ENCODE data around the gene ACADVL. TPM values are rescaled to one million over a fixed set of nuclear protein-coding genes. Genes with fewer than 3 reads are reported as not detected.

Gene ACADVL
- total and polyA plus RNA-seq, 4 donors, result 158 to 774 (median 545) TPM

DNA sequence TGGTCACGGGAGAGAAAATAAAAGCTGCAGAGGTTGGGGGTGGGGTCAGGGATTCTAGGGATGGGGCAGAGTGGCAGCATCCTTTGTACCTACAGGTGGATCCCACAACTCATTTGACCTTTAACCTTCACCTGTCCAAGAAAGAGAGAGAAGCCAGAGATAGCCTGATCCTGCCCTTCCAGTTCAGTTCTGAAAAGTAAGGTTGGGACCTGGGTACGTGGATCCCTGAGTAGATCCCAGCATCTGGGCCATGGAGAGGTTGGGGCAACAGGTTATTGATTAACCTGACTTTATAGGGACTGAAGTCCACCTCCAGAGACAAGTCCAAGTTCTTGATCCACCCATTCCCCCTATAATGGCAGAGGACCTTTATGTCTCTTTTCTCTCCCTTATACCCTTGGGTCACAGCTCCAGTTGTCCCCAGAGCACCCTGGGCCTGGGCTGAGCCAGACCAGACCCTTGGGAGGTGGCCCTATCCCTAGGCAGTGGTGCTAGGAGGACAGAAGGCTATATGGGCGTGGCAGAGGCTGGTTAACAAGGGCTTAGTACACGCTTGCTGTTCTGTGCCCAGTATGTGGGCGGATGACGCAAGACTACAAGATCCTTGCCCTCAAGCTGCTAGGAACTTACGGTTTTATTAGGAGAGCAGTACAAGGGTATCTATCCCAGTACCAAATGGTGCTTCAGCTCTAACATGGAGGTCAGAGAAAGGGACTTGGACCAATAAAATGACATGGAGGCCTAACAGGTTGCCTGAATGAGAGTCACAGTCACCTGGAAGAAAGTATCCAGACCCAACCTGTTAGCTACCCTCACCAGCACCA lies 39.2 kb downstream of the ACADVL start:
- DNase-seq (no peak), ATAC-seq (ENCODE audit: insufficient read depth, low FRiP score) (peak; percentile 21)
- peaks cover 0 to 29% (median 12%) of the 10 kb centered on the region in 4 donors for H3K36me3 ChIP-seq (ENCODE audit: control insufficient read depth in 4 of 4, insufficient read depth in 4 of 4, low read length in 4 of 4)
- peaks cover 0 to 20% (median 18%) of the 10 kb centered on the region in 3 donors for H3K27me3 ChIP-seq (ENCODE audit: control insufficient read depth in 3 of 3, insufficient read depth in 3 of 3, low read length in 2 of 3)
- no peak overlapping the region for H3K9ac ChIP-seq (ENCODE audit: insufficient read depth in 1 of 2, low read length in 2 of 2)
- no peak overlapping the region for H3K4me3 ChIP-seq
- peaks cover 0 to 11% (median 0%) of the 10 kb centered on the region in 5 donors for H3K4me1 ChIP-seq (ENCODE audit: control insufficient read depth in 5 of 5, insufficient read depth in 5 of 5, low read length in 5 of 5)
- peak overlapping the region in 1 of 2 donors; percentile 23 for H3K27ac ChIP-seq (ENCODE audit: low read depth in 1 of 2, low read length in 1 of 2)
- TF ChIP-seq, protein P1, sequence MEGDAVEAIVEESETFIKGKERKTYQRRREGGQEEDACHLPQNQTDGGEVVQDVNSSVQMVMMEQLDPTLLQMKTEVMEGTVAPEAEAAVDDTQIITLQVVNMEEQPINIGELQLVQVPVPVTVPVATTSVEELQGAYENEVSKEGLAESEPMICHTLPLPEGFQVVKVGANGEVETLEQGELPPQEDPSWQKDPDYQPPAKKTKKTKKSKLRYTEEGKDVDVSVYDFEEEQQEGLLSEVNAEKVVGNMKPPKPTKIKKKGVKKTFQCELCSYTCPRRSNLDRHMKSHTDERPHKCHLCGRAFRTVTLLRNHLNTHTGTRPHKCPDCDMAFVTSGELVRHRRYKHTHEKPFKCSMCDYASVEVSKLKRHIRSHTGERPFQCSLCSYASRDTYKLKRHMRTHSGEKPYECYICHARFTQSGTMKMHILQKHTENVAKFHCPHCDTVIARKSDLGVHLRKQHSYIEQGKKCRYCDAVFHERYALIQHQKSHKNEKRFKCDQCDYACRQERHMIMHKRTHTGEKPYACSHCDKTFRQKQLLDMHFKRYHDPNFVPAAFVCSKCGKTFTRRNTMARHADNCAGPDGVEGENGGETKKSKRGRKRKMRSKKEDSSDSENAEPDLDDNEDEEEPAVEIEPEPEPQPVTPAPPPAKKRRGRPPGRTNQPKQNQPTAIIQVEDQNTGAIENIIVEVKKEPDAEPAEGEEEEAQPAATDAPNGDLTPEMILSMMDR (IDR thresholded peaks at IDR 0.05; ENCODE audit: control extremely low read depth, extremely low read depth), result no peak
- no peaks in the 10 kb centered on the region for H3K9me3 ChIP-seq (ENCODE audit: control insufficient read depth in 4 of 4, insufficient read depth in 3 of 4, low read length in 3 of 4)
- 64 to 72% methylated on average over 7 of the region's 7 CpGs for WGBS, 2 donors

DNA sequence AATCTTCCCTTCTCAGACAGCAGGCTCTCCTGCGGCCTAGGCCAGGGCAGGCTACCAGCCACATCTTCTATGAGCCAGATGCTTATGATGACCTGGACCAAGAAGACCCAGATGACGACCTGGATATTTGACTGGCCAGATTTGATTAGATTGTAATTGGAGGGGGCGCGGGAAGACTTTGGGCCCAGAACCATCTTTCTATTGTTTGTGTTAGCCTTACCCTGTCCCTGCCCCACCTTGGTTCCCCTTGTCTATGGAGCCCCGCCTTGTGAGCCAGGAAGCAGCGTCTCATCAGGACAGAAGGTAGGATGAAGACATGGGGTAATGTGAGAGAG lies 39.8 kb downstream of the ACADVL start:
- H3K9ac ChIP-seq (ENCODE audit: insufficient read depth in 1 of 2, low read length in 2 of 2), result no peak overlapping the region
- DNase-seq (no peak), ATAC-seq (ENCODE audit: insufficient read depth, low FRiP score) (no peak)
- H3K27ac ChIP-seq (ENCODE audit: low read depth in 1 of 2, low read length in 1 of 2), result peak overlapping the region in 1 of 2 donors; percentile 23
- no peak overlapping the region for H3K4me3 ChIP-seq
- H3K4me1 ChIP-seq (ENCODE audit: control insufficient read depth in 5 of 5, insufficient read depth in 5 of 5, low read length in 5 of 5), result peaks cover 0 to 11% (median 0%) of the 10 kb centered on the region in 5 donors
- H3K9me3 ChIP-seq (ENCODE audit: control insufficient read depth in 4 of 4, insufficient read depth in 3 of 4, low read length in 3 of 4), result no peaks in the 10 kb centered on the region
- peaks cover 0 to 23% (median 9%) of the 10 kb centered on the region in 4 donors for H3K36me3 ChIP-seq (ENCODE audit: control insufficient read depth in 4 of 4, insufficient read depth in 4 of 4, low read length in 4 of 4)
- TF ChIP-seq, protein P1 (IDR thresholded peaks at IDR 0.05; ENCODE audit: control extremely low read depth, extremely low read depth), result no peak
- WGBS, 2 donors, result 92 to 94% methylated on average over 6 of the region's 6 CpGs
- peaks cover 0 to 22% (median 18%) of the 10 kb centered on the region in 3 donors for H3K27me3 ChIP-seq (ENCODE audit: control insufficient read depth in 3 of 3, insufficient read depth in 3 of 3, low read length in 2 of 3)

DNA sequence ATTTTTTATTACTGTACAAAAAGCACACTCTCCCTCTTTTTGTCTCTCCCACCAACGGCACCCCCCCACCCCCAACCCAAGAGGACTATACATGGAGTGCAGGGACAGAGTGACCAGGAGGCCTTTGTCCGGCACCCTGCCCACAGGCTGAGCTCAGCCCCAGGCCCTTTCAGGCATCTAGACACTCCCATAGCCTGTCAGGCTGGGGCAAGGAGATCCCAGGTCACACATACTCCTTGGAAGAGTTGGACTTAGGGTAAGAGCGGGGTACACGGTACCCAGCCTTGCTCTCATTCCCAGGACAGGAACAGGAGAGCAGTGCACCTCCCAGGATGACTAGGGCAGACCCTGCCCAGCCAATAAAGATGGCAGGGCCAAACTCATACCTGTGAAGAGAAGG lies 40.4 kb downstream of the ACADVL start:
- ATAC-seq (ENCODE audit: insufficient read depth, low FRiP score), result no peak
- TF ChIP-seq, protein P1 (IDR thresholded peaks at IDR 0.05; ENCODE audit: control extremely low read depth, extremely low read depth), result no peak
- WGBS, 2 donors, result 69 to 82% methylated on average over 4 of the region's 4 CpGs
- peaks cover 0 to 18% (median 7%) of the 10 kb centered on the region in 4 donors for H3K36me3 ChIP-seq (ENCODE audit: control insufficient read depth in 4 of 4, insufficient read depth in 4 of 4, low read length in 4 of 4)
- peak overlapping the region in 1 of 2 donors; percentile 31 for H3K9ac ChIP-seq (ENCODE audit: insufficient read depth in 1 of 2, low read length in 2 of 2)
- H3K4me1 ChIP-seq (ENCODE audit: control insufficient read depth in 5 of 5, insufficient read depth in 5 of 5, low read length in 5 of 5), result peaks cover 0 to 11% (median 0%) of the 10 kb centered on the region in 5 donors
- peaks cover 0 to 23% (median 18%) of the 10 kb centered on the region in 3 donors for H3K27me3 ChIP-seq (ENCODE audit: control insufficient read depth in 3 of 3, insufficient read depth in 3 of 3, low read length in 2 of 3)
- H3K4me3 ChIP-seq, result no peak overlapping the region
- H3K9me3 ChIP-seq (ENCODE audit: control insufficient read depth in 4 of 4, insufficient read depth in 3 of 4, low read length in 3 of 4), result no peaks in the 10 kb centered on the region
- H3K27ac ChIP-seq (ENCODE audit: low read depth in 1 of 2, low read length in 1 of 2), result peak overlapping the region in 1 of 2 donors; percentile 79
- DNase-seq, result no peak
